Activated CD4-positive, alpha-beta T cell treated with anti-CD3 and anti-CD28 coated beads, Interleukin-2, amount 10 ng/mL, durations not matched to agents 24 days and 14 days (primary cell): ENCODE measurements around the gene NPTX1. TPM values are rescaled to one million over a fixed set of nuclear protein-coding genes. Genes with fewer than 3 reads are reported as not detected.

Source experiments
- DNase-seq: peaks from one replicate; pipeline ENCODE4 v3.0.0; 2022
- H3K27ac Mint-ChIP-seq: one replicate; pipeline ENCODE4 v1.8.0; 2022; ENCODE audit warnings: mild to moderate bottlenecking, mixed read lengths
- H3K27me3 Mint-ChIP-seq: one replicate; pipeline ENCODE4 v1.8.0; 2022; ENCODE audit warnings: mixed read lengths
- H3K36me3 Mint-ChIP-seq: one replicate; pipeline ENCODE4 v1.8.0; 2022; ENCODE audit warnings: low read depth, mild to moderate bottlenecking, mixed read lengths
- H3K4me1 Mint-ChIP-seq: one replicate; pipeline ENCODE4 v1.8.0; 2021; ENCODE audit warnings: mixed read lengths
- H3K4me3 Mint-ChIP-seq: one replicate; pipeline ENCODE4 v1.8.0; 2022; ENCODE audit warnings: mild to moderate bottlenecking, moderate library complexity, mixed read lengths
- H3K9me3 Mint-ChIP-seq: one replicate; pipeline ENCODE4 v1.8.0; 2021; ENCODE audit warnings: mixed read lengths
- intact Hi-C: fragments of 100-400 bp; cut with micrococcal nuclease; formaldehyde crosslinking; loops from one replicate; pipeline ENCODE4 v1.15.1; 2023
- total RNA-seq: library from RNA; stranded (reverse); gene quantifications from 2 replicates; pipeline ENCODE4 v1.2.3, GENCODE V29; 2022

The NPTX1 gene
- total RNA-seq, 1 donor from 2014 or later, result 31.6 TPM

GRCh38 chr17:80445007-80445725 is 31.2 kb downstream of the NPTX1 start:
- Mint-ChIP-seq H3K36me3 (no peaks in the 10 kb centered on the region), H3K4me3 (no peak overlapping the region)
- intact Hi-C loops, result no loop called here

GRCh38 chr17:80444644-80444979 is 31.8 kb downstream of the NPTX1 start:
- no peak overlapping the region for H3K4me3 Mint-ChIP-seq
- no peak overlapping the region for H3K27ac Mint-ChIP-seq
- no peaks in the 10 kb centered on the region for H3K27me3 Mint-ChIP-seq
- H3K4me1 Mint-ChIP-seq, result no peaks in the 10 kb centered on the region
- no peaks in the 10 kb centered on the region for H3K9me3 Mint-ChIP-seq
- no peak for DNase-seq
- intact Hi-C loops, result no loop called here
- H3K36me3 Mint-ChIP-seq, result no peaks in the 10 kb centered on the region

More at GRCh38 chr17:80445007-80445725, 31.2 kb downstream of the NPTX1 start:
- DNase-seq, result no peak
- Mint-ChIP-seq H3K27ac (no peak overlapping the region), H3K4me1 (no peaks in the 10 kb centered on the region), H3K27me3 (no peaks in the 10 kb centered on the region), H3K9me3 (no peaks in the 10 kb centered on the region)

GRCh38 chr17:80443916-80444643 is 32.3 kb downstream of the NPTX1 start:
- intact Hi-C loops, result no loop called here
- Mint-ChIP-seq H3K36me3 (no peaks in the 10 kb centered on the region), H3K27me3 (no peaks in the 10 kb centered on the region), H3K27ac (no peak overlapping the region), H3K4me1 (no peaks in the 10 kb centered on the region), H3K9me3 (no peaks in the 10 kb centered on the region), H3K4me3 (no peak overlapping the region)
- no peak for DNase-seq

GRCh38 chr17:80443498-80443897 is 32.9 kb downstream of the NPTX1 start:
- intact Hi-C loops, result no loop called here
- Mint-ChIP-seq H3K4me1 (no peaks in the 10 kb centered on the region), H3K9me3 (no peaks in the 10 kb centered on the region)

DNA sequence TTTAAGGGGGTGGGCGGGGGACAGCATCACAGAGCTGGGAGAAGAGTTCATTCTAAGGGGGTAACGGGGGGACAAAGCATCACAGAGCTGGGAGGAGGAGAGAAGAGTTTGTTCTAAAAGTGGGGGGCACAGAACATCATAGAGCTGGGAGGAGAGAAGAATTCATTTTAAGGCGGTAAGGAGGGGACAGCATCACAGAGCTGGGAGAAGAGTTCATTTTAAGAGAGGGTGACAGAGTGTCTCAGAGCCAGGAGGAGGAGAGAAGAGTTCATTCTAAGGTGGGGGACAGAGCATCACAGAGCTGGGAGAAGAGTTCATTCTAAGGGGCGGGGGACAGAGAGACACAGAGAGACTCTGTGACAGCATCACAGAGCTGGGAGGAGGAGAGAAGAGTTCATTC is 33.6 kb downstream of the NPTX1 start:
- no peaks in the 10 kb centered on the region for H3K9me3 Mint-ChIP-seq
- H3K36me3 Mint-ChIP-seq, result no peaks in the 10 kb centered on the region
- no peaks in the 10 kb centered on the region for H3K27me3 Mint-ChIP-seq
- no peak overlapping the region for H3K27ac Mint-ChIP-seq
- no peak for DNase-seq
- intact Hi-C loops, result no loop called here
- no peak overlapping the region for H3K4me3 Mint-ChIP-seq
- no peaks in the 10 kb centered on the region for H3K4me1 Mint-ChIP-seq

More at GRCh38 chr17:80443498-80443897, 32.9 kb downstream of the NPTX1 start:
- Mint-ChIP-seq H3K36me3 (no peaks in the 10 kb centered on the region), H3K27ac (no peak overlapping the region), H3K4me3 (no peak overlapping the region), H3K27me3 (no peaks in the 10 kb centered on the region)
- DNase-seq, result no peak

- no peak overlapping the region for H3K4me3 Mint-ChIP-seq
Measured at GRCh38 chr17:80442323-80442659, 34.1 kb downstream of the NPTX1 start.

GRCh38 chr17:80441598-80442322 is 34.6 kb downstream of the NPTX1 start:
- Mint-ChIP-seq H3K27ac (no peak overlapping the region), H3K36me3 (no peaks in the 10 kb centered on the region), H3K4me1 (no peaks in the 10 kb centered on the region), H3K4me3 (no peak overlapping the region), H3K9me3 (no peaks in the 10 kb centered on the region), H3K27me3 (no peaks in the 10 kb centered on the region)
- intact Hi-C loops, result no loop called here
- no peak for DNase-seq

More at GRCh38 chr17:80442323-80442659, 34.1 kb downstream of the NPTX1 start:
- no peaks in the 10 kb centered on the region for H3K27me3 Mint-ChIP-seq
- no peak for DNase-seq
- H3K9me3 Mint-ChIP-seq, result no peaks in the 10 kb centered on the region
- no peak overlapping the region for H3K27ac Mint-ChIP-seq
- H3K36me3 Mint-ChIP-seq, result no peaks in the 10 kb centered on the region
- no peaks in the 10 kb centered on the region for H3K4me1 Mint-ChIP-seq
- intact Hi-C loops, result no loop called here

- intact Hi-C loops, result no loop called here
Measured at GRCh38 chr17:80441133-80441578, 35.3 kb downstream of the NPTX1 start.

GRCh38 chr17:80439499-80439898 is 36.9 kb downstream of the NPTX1 start:
- Mint-ChIP-seq H3K27me3 (no peaks in the 10 kb centered on the region), H3K27ac (no peak overlapping the region), H3K9me3 (no peaks in the 10 kb centered on the region), H3K4me1 (no peaks in the 10 kb centered on the region), H3K4me3 (no peak overlapping the region), H3K36me3 (no peaks in the 10 kb centered on the region)
- no peak for DNase-seq
- intact Hi-C loops, result no loop called here

More at GRCh38 chr17:80441133-80441578, 35.3 kb downstream of the NPTX1 start:
- no peak overlapping the region for H3K27ac Mint-ChIP-seq
- H3K4me3 Mint-ChIP-seq, result no peak overlapping the region
- no peaks in the 10 kb centered on the region for H3K9me3 Mint-ChIP-seq
- H3K27me3 Mint-ChIP-seq, result no peaks in the 10 kb centered on the region
- DNase-seq, result peak; percentile 91
- H3K4me1 Mint-ChIP-seq, result no peaks in the 10 kb centered on the region
- H3K36me3 Mint-ChIP-seq, result no peaks in the 10 kb centered on the region

GRCh38 chr17:80438806-80439205 is 37.6 kb downstream of the NPTX1 start:
- H3K4me1 Mint-ChIP-seq, result no peaks in the 10 kb centered on the region
- no peaks in the 10 kb centered on the region for H3K36me3 Mint-ChIP-seq
- intact Hi-C loops, result no loop called here
- H3K9me3 Mint-ChIP-seq, result no peaks in the 10 kb centered on the region
- DNase-seq, result no peak
- H3K27me3 Mint-ChIP-seq, result no peaks in the 10 kb centered on the region
- no peak overlapping the region for H3K27ac Mint-ChIP-seq
- no peak overlapping the region for H3K4me3 Mint-ChIP-seq

- Mint-ChIP-seq H3K27me3 (no peaks in the 10 kb centered on the region), H3K4me3 (no peak overlapping the region), H3K4me1 (no peaks in the 10 kb centered on the region), H3K9me3 (no peaks in the 10 kb centered on the region), H3K36me3 (no peaks in the 10 kb centered on the region), H3K27ac (no peak overlapping the region)
- no peak for DNase-seq
- intact Hi-C loops, result no loop called here
Measured at GRCh38 chr17:80437532-80437931, 38.9 kb downstream of the NPTX1 start.

- H3K27ac Mint-ChIP-seq, result no peak overlapping the region
- H3K36me3 Mint-ChIP-seq, result no peaks in the 10 kb centered on the region
- no peaks in the 10 kb centered on the region for H3K9me3 Mint-ChIP-seq
- H3K27me3 Mint-ChIP-seq, result no peaks in the 10 kb centered on the region
- H3K4me1 Mint-ChIP-seq, result no peaks in the 10 kb centered on the region
- DNase-seq, result no peak
- intact Hi-C loops, result no loop called here
- H3K4me3 Mint-ChIP-seq, result no peak overlapping the region
Measured at GRCh38 chr17:80433916-80434666, 42.3 kb downstream of the NPTX1 start.

DNA sequence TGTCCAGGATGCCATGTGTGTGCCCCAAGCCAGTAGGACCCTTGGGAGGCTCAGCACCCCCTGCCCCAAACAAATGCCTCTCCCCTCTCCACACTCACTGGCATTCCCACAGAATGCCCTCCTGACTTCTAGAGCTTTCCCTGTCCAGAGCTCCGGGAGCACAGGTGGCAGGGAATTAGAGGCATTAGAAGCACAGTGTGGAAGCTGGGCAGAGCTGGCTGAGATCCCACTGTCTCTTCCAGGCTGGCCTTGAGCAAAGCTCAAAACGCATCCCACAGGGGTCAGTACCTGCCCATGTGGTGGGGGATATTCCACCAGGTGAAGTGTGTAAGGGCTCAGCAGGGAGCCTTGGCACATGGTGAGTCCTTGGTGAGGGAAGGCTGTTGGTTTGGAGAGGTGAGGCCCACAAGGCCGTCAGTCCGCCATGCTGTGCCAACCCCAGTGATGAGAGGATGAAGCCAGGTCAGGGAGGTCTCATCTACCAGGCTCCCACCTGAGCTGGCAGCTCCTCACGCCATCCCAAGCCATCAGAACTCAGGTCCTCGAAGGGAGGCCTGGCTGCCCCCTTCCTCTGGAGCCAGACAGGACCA is 43.4 kb downstream of the NPTX1 start:
- no peaks in the 10 kb centered on the region for H3K9me3 Mint-ChIP-seq
- H3K36me3 Mint-ChIP-seq, result no peaks in the 10 kb centered on the region
- no peak for DNase-seq
- H3K4me1 Mint-ChIP-seq, result no peaks in the 10 kb centered on the region
- H3K27me3 Mint-ChIP-seq, result no peaks in the 10 kb centered on the region
- H3K4me3 Mint-ChIP-seq, result no peak overlapping the region
- no peak overlapping the region for H3K27ac Mint-ChIP-seq
- intact Hi-C loops, result no loop called here
